KBM-7 (cell line): Measurements from ENCODE around the gene LEKR1.
"Not testable (repeated sequence)": the region's sequence is repeated elsewhere in the genome, so short reads cannot be mapped to it uniquely, and the experiment has no call there.

Experiments
- DNase-seq: peaks from one replicate; pipeline ENCODE4 v3.0.0-alpha.2; 2015
- in situ Hi-C: fragments of 300-500 bp; cut with MboI; formaldehyde crosslinking; loops from 2 replicates; pipeline ENCODE4 v1.14.3; 2020; ENCODE audit warnings: low sequenced_read_pairs, low pct_unique_long_range_greater_than_20kb, mixed read lengths

LEKR1 gene

GRCh38 chr3:156892701-156893100 lies 66.5 kb downstream of the LEKR1 start:
- peak; percentile 11 for DNase-seq
- in situ Hi-C loops: no loop called here

GRCh38 chr3:156895374-156895773 lies 69.2 kb downstream of the LEKR1 start:
- not testable (repeated sequence) for DNase-seq

DNA sequence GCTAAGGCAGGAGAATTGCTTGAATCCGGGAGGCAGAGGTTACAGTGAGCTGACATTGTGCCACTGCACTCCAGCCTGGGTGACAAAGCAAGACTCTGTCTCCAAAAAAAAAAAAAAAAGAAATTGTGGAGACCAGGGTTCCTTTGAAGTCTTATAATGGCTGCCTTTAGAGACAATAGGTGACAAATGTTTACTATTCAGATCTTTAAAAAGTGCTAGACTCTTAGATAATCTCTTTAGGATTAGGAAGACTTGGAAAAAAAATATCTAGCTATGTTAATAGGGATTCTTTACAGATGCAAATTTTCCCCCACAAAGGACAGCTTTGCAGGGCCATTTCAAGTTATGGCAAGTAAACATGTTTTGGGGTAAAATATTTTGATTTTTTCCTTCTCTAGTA lies 71.7 kb downstream of the LEKR1 start:
- in situ Hi-C loops, DNase-seq: not testable (repeated sequence)

More at GRCh38 chr3:156895374-156895773, 69.2 kb downstream of the LEKR1 start:
- in situ Hi-C loops: not testable (repeated sequence)

DNA sequence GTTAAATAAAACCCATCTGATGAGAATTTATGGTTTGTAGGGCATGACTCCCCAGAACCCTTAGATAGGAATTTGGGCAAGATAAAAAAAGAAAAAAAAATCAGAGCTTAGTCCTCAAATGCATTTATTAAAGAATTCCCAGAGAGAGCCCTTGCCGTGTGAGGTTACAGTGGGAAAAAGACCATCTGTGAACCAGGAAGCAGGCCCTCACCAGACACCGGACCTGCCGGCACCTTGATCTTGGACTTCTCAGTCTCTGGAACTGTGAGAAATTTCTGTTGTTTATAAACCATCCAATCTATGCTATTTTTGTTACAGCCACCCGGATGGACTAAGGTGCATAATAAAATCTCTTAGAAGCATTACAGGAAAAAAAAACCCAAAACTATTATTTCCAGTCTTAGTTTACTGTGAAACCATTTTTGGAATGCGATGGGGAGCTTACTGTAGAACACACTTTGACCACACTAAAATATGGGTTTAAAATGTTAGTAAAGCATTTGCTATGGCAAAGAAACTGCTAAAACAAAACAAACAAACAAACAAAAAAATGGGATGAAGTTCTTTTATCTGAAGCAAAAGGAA lies 72.2 kb downstream of the LEKR1 start:
- no peak for DNase-seq
- in situ Hi-C loops: no loop called here

DNA sequence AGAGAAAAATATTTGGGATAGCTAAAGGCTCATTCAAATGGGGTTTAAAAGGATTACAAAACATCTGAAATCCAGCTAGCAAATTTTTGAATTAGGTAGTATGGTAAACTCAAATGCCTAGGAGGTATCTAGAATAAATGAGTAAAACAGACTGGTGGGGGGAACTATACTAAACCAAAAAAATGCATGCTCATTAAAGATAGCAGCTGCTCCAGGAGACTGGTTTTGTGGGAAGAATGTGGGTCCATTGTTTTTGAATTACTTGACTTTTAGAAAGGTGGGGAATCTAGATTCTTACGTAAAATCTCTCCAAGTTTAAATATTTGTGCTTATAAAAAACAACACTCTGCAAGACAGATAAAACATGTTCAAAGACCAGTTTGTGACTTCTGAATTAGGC lies 73.8 kb downstream of the LEKR1 start:
- in situ Hi-C loops: no loop called here
- DNase-seq: no peak

GRCh38 chr3:156902916-156903315 lies 76.8 kb downstream of the LEKR1 start:
- no peak for DNase-seq
- in situ Hi-C loops: no loop called here

DNA sequence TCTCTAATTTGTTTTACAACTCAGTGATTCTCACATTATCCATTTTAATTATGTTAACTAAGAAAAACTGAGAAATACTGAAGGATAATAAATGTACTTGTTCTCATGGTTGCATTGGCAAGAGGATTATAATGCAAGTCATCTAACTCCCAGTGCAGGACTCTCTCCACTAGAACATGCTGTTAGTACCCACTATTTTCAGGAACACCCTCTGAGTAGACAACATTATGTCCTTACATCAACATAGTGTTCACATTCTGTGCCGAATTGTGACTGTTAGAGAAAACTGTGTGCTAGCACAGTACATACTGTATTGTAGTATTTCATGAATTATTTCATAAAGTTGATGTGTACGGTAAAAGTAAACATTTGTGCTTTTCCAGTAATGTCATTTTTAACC lies 80.1 kb downstream of the LEKR1 start:
- in situ Hi-C loops: no loop called here
- no peak for DNase-seq

DNA sequence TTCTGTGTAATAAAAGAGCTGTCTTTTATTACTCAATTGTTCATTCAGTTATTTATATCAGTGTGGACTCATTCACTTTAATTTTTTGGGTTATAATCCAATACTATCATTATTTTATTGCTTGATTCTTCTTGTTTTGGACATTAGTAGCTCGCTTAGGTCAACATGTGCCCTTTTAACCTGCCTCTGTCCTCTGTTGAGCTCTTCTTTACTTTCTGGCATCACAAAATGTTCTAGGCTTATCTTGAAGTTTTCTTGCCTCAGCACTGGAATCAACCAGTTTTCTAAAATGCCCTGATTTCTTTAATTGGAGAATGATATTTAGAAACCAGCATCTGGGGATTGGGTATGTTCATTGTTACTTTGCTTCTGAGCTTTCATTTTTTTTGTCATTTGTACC lies 82.2 kb downstream of the LEKR1 start:
- DNase-seq: no peak
- in situ Hi-C loops: no loop called here

- no peak for DNase-seq
- in situ Hi-C loops: no loop called here
Observed at GRCh38 chr3:156910022-156910421, 83.9 kb downstream of the LEKR1 start.

DNA sequence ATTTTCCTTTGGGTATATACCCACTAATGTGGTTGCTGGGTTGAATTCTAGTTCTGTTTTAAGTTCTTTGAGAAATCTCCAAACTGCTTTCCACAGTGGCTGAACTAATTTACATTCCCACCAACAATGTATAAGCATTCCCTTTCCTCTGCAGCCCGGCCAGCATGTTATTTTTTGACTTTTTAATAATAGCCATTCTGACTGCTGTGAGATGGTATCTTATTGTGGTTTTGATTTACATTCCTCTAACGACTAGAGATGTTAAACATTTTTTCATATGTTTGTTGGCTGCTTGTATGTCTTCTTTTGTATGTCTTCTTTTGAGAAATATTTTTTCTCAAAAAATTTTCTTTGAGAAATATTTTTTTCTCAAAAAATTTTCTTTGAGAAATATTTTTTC lies 84.7 kb downstream of the LEKR1 start:
- DNase-seq, in situ Hi-C loops: not testable (repeated sequence)

DNA sequence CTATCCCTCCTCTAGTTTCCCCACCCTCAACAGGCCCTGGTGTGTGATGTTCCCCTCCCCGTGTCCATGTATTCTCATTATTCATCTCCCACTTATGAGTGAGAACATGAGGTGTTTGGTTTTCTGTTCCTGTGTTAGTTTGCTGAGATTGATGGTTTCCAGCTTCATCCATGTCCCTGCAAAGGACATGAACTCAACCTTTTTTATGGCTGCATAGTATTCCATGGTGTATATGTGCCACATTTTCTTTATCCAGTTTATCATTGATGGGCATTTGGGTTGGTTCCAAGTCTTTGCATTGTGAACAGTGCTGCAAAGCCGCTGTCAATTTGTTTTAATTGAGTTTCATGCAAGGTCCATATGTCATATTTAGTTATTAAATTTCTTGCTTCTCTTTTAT lies 88.1 kb downstream of the LEKR1 start:
- in situ Hi-C loops, DNase-seq: not testable (repeated sequence)

GRCh38 chr3:156915372-156915771 lies 89.2 kb downstream of the LEKR1 start:
- DNase-seq: no peak
- in situ Hi-C loops: no loop called here

DNA sequence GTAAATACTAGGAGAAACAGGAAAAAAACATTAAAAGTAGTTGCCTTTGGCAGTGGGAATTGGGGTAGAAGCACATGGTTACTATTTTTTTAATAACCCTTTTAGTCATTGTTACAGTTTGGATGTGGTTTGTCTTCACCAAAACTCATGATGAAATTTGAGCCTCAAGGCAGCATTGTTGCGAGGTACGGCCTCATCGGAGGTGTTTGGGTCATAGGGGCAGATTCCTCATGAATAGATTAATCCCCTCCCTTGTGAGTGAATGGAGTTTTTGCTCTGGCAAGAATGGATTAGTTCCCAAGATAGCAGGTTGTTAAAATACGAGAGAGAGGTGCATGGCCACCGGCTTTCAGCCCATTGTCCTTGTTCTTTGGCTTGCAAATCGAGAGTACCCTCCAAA lies 92.6 kb downstream of the LEKR1 start:
- DNase-seq: no peak
- in situ Hi-C loops: no loop called here

DNA sequence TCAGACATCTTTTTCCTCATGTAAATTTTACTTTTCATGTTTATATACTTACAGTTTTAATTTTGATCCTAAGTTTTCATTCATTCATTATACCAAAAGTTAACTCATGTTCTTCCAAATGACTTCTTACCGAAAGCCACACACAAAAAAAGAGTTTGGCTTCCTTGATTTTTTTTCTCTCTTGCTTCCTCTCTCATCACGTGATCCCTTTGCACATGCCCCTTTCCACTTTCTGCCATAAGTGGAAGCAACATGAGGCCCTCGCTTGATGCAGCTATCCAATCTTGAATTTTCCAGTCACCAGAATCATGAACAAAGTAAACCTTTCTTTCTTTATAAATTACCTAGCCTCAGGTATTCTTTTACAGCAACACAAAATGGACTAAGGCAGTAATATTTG lies 93.7 kb downstream of the LEKR1 start:
- no peak for DNase-seq
- in situ Hi-C loops: no loop called here

- in situ Hi-C loops: no loop called here
- DNase-seq: no peak
Observed at GRCh38 chr3:156920399-156920798, 94.2 kb downstream of the LEKR1 start.

DNA sequence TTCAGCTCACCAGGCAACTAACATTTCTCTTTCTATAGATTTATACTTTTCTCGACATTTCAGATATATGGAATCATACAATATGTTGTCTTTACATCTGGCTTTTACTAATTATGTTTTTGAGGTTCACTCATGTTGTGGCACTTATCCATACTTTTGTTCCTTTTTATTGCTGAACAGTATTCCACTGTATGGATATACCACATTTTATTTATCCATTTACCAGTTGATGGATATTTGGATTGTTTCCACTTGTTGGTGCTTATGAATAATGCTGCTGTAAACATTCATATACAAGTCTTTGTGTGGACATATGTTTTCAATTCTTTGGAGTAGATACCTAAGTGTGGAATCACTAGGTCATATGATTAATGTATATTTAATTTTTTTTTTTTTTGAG lies 97.2 kb downstream of the LEKR1 start:
- DNase-seq: no peak
- in situ Hi-C loops: no loop called here

- in situ Hi-C loops: no loop called here
- DNase-seq: no peak
Observed at GRCh38 chr3:156938724-156939123, 112.6 kb downstream of the LEKR1 start.

DNA sequence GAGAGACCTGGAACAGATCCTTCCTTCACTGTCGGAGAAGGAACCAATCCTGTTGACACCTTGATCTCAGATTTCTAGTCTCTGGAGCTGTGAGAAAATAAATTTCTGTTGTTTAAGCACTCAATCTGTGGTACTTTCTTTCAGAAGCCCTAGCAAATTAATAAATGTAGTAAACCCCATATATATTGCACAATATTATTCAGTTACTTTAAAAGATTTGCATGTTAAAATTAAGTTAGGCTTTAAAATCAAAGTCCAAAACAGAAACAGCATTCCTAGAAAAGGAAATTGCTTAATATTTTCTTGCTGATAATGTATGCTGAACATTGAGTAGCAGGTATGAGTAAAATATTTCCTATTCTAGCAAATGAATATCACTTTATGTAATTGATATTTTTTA lies 113.2 kb downstream of the LEKR1 start:
- in situ Hi-C loops: no loop called here
- no peak for DNase-seq

DNA sequence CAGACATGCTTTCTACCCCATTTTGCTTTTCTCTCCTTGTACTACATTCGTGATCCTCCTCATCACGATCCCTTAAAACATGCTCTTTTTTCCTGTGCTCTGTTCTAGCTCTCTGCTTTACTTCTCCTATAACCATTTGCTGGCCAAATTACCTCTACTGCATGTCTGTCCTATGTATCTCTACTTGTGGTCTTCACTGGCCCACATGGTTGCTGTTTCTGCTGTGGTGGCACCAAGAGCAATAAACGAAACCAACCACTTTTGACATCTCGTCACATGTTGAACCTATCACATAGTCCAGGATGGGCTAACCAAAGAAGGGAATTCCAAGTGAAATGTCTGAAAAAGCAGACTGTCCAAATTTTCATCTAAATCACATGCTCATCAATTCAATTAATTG lies 115.2 kb downstream of the LEKR1 start:
- in situ Hi-C loops: no loop called here
- no peak for DNase-seq

- peak; percentile 3 for DNase-seq
- in situ Hi-C loops: no loop called here
Observed at GRCh38 chr3:156948402-156949210, 122.5 kb downstream of the LEKR1 start.

GRCh38 chr3:156952011-156952410 lies 125.9 kb downstream of the LEKR1 start:
- no peak for DNase-seq

More at GRCh38 chr3:156952011-156952410, 125.9 kb downstream of the LEKR1 start:
- in situ Hi-C loops: no loop called here
